ENCODE data around the gene PI16. TPM values are rescaled to one million over a fixed set of nuclear protein-coding genes. Genes with fewer than 3 reads are reported as not detected.
A peak's percentile ranks its signal among the peaks of the same experiment; 100 is the strongest.

Gene PI16
- total and polyA plus RNA-seq, 3 experiments from 2014 or later: 0.20 to 13.6 (median 0.37) TPM

DNA sequence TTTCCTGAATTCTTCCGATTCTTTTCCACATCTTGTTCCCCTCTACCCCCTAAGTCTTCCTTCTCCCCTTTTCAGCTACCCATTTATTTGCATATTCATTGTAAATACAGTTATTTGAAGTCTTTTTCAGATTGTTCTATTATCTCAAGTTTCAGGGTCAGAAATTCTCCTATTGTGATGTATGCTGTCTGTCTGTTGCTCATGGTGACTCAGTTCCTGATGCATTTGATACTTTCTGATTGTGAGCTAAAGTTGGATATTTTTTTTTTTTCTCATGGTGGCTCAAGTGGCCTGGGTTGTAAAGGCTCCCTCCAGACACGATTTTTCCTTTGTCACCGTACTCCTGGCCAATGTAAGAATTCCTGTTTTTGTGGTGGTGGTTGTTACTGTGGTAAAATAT lies 4.9 kb upstream of the PI16 start:
- Mint-ChIP-seq H3K36me3 (no peaks in the 10 kb centered on the region), H3K27ac (peak overlapping the region in 1 of 8 donors; percentile 38), H3K4me1 (peaks cover 27 to 40% (median 35%) of the 10 kb centered on the region in 3 donors), H3K9me3 (no peaks in the 10 kb centered on the region), H3K4me3 (no peak overlapping the region), H3K27me3 (no peaks in the 10 kb centered on the region)
- ChIA-PET POLR2A (no interaction called here), CTCF (no interaction called here)
- no peak overlapping the region for H3K27ac ChIP-seq (ENCODE audit: low read depth, low read length)
- no peaks in the 10 kb centered on the region for H3K27me3 ChIP-seq (ENCODE audit: insufficient read depth, low read length, poor library complexity, severe bottlenecking)
- H3K4me3 ChIP-seq (ENCODE audit: low read length): no peak overlapping the region
- no peaks in the 10 kb centered on the region for H3K9me3 ChIP-seq (ENCODE audit: low read length)
- no peaks in the 10 kb centered on the region for H3K36me3 ChIP-seq (ENCODE audit: insufficient read depth, low read length)
- peaks cover 27% of the 10 kb centered on the region for H3K4me1 ChIP-seq (ENCODE audit: insufficient read depth, low read length)
- no peak for DNase-seq

DNA sequence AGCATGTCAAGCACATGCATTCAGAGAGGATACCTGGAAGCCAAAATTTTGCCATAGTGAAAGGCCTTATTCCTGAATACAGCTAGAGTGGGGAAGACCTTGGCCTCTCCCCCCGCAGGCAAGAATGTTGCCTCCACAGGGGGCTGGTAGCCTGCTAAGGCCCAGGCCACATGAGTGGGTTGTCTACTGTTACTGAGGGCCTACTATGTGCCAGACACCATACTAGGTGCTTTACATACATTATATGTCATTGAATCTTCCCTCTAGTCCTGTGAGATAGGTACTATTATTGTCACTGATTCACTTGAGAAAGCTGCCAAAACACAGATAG lies 642 bp upstream of the PI16 start:
- Histone ChIP-seq H3K36me3 (ENCODE audit: insufficient read depth, low read length) (no peaks in the 10 kb centered on the region), H3K4me1 (ENCODE audit: insufficient read depth, low read length) (peaks cover 30% of the 10 kb centered on the region), H3K4me3 (ENCODE audit: low read length) (peak overlapping the region; percentile 52), H3K27ac (ENCODE audit: low read depth, low read length) (no peak overlapping the region), H3K9me3 (ENCODE audit: low read length) (no peaks in the 10 kb centered on the region), H3K27me3 (ENCODE audit: insufficient read depth, low read length, poor library complexity, severe bottlenecking) (no peaks in the 10 kb centered on the region)
- H3K27ac Mint-ChIP-seq: peak overlapping the region in 4 of 8 donors; percentile 11 to 61 (median 52)
- ChIA-PET CTCF (interaction anchor here (1.2 kb wide), 1 partner anchor 64 kb away, joined by 4 read pairs; no protein-coding TSS in a partner anchor), POLR2A (no interaction called here)
- H3K27me3 Mint-ChIP-seq: no peaks in the 10 kb centered on the region
- H3K4me1 Mint-ChIP-seq: peaks cover 40 to 58% (median 49%) of the 10 kb centered on the region in 3 donors
- H3K36me3 Mint-ChIP-seq: no peaks in the 10 kb centered on the region
- peak overlapping the region in 6 of 7 donors; percentile 45 to 89 (median 79) for H3K4me3 Mint-ChIP-seq
- no peak for DNase-seq
- H3K9me3 Mint-ChIP-seq: no peaks in the 10 kb centered on the region

DNA sequence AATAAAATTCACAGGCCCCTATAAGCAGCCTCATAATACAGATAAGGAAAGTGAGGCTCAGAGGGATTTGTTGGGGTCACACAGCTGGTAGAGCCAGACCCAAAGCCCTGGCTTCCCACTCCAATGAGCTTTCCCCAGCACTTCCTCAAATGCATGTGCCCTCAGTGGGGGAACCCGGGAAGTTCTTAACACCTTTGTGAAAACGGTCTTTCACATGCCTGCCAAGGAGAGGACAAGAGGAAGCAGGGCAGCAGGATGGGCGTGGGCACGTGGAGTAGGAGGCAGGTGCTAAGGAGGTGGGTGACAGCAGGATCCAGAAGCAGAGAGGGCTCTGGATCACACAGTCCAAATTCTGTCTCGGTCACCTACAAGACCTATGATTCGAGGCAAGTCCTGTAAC lies 598 bp downstream of the PI16 start:
- no peak for DNase-seq
- Histone ChIP-seq H3K9me3 (ENCODE audit: low read length) (no peaks in the 10 kb centered on the region), H3K27ac (ENCODE audit: low read depth, low read length) (no peak overlapping the region), H3K36me3 (ENCODE audit: insufficient read depth, low read length) (no peaks in the 10 kb centered on the region), H3K4me1 (ENCODE audit: insufficient read depth, low read length) (peaks cover 33% of the 10 kb centered on the region), H3K27me3 (ENCODE audit: insufficient read depth, low read length, poor library complexity, severe bottlenecking) (no peaks in the 10 kb centered on the region), H3K4me3 (ENCODE audit: low read length) (peak overlapping the region; percentile 52)
- CTCF ChIA-PET: interaction anchor here (0.6 to 1.2 kb wide), 3 partner anchors 9 to 196 kb away, joined by 3 read pairs; no protein-coding TSS in a partner anchor
- Mint-ChIP-seq H3K4me1 (peaks cover 39 to 56% (median 44%) of the 10 kb centered on the region in 3 donors), H3K36me3 (no peaks in the 10 kb centered on the region), H3K27me3 (no peaks in the 10 kb centered on the region), H3K4me3 (peak overlapping the region; percentile 45 to 89 (median 76)), H3K27ac (peak overlapping the region in 4 of 8 donors; percentile 54 to 88 (median 67)), H3K9me3 (no peaks in the 10 kb centered on the region)
- POLR2A ChIA-PET: no interaction called here

DNA sequence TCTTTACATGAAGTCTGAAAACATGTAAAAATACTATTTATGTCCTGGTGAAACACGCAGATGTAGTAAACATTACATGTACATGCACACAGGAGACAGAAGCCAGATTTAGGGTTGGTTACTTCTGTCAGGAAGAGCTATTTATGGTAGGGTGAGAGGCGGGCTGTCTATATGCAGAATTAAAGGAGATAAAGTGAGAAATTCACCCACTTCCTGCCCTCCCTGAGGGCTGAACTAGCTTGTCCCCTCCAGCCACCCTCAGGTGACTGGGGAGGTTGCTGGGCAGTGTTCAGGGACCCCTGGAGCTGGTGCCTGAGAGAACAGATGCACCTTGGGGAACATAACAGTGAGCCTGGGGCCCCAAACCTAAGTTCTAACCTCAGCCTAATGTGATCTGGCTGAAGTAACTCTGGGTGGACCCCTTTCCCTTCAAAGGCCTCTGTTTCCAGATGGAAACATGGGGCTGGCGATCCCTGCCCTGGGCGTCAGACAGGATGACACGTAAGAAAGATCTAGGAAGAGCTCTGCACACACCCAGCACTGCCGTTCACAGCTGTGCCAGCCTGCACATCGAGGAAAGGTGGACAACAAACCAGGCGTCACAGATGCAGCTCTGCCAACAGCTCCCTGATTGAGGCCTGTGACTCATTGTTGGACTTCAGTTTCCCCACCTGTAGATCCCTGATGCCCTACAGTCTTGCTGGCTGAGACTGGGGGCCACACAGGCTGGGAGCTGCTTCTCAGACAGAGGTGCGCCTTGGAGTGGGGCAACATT lies 1.3 kb downstream of the PI16 start:
- Histone ChIP-seq H3K36me3 (ENCODE audit: insufficient read depth, low read length) (no peaks in the 10 kb centered on the region), H3K27ac (ENCODE audit: low read depth, low read length) (no peak overlapping the region), H3K4me3 (ENCODE audit: low read length) (peak overlapping the region; percentile 15), H3K4me1 (ENCODE audit: insufficient read depth, low read length) (peaks cover 35% of the 10 kb centered on the region), H3K27me3 (ENCODE audit: insufficient read depth, low read length, poor library complexity, severe bottlenecking) (no peaks in the 10 kb centered on the region), H3K9me3 (ENCODE audit: low read length) (no peaks in the 10 kb centered on the region)
- ChIA-PET CTCF (interaction anchor here (0.6 to 1.5 kb wide), 4 partner anchors 8 to 197 kb away, joined by 3 to 6 read pairs (median 4); no protein-coding TSS in a partner anchor), POLR2A (no interaction called here)
- Mint-ChIP-seq H3K4me3 (peak overlapping the region; percentile 45 to 84 (median 76)), H3K27ac (peak overlapping the region in 5 of 8 donors; percentile 29 to 88 (median 59)), H3K36me3 (no peaks in the 10 kb centered on the region), H3K9me3 (no peaks in the 10 kb centered on the region), H3K4me1 (peaks cover 41 to 63% (median 51%) of the 10 kb centered on the region in 3 donors), H3K27me3 (no peaks in the 10 kb centered on the region)
- no peak for DNase-seq

DNA sequence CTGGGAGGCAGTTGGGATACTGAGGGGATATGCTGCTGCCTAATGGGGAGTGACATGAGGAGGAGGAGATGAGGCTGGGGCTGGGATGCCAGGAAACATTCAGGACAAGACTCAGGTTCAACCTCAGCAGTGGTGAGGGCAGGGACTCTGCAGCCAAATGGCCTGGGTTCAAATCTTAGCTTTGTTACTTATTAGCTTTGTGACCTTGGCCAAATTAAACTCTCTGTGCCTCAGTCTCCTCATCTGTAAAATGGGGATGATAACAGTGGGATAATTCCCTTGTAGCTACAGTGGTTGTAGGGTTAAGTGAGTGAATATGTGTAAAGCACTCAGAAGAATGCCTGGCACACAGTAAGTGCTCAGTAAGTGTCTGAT lies 1.9 kb downstream of the PI16 start:
- Mint-ChIP-seq H3K9me3 (no peaks in the 10 kb centered on the region), H3K27me3 (no peaks in the 10 kb centered on the region), H3K27ac (peak overlapping the region in 2 of 8 donors; percentile 13 to 22), H3K4me3 (peak overlapping the region in 2 of 7 donors; percentile 38 to 82), H3K36me3 (no peaks in the 10 kb centered on the region), H3K4me1 (peaks cover 41 to 69% (median 57%) of the 10 kb centered on the region in 3 donors)
- ChIA-PET CTCF (interaction anchor here (1.5 kb wide), 2 partner anchors 9 to 62 kb away, joined by 6 read pairs; no protein-coding TSS in a partner anchor), POLR2A (no interaction called here)
- no peaks in the 10 kb centered on the region for H3K27me3 ChIP-seq (ENCODE audit: insufficient read depth, low read length, poor library complexity, severe bottlenecking)
- H3K4me1 ChIP-seq (ENCODE audit: insufficient read depth, low read length): peaks cover 35% of the 10 kb centered on the region
- no peaks in the 10 kb centered on the region for H3K9me3 ChIP-seq (ENCODE audit: low read length)
- H3K4me3 ChIP-seq (ENCODE audit: low read length): no peak overlapping the region
- no peaks in the 10 kb centered on the region for H3K36me3 ChIP-seq (ENCODE audit: insufficient read depth, low read length)
- H3K27ac ChIP-seq (ENCODE audit: low read depth, low read length): no peak overlapping the region
- no peak for DNase-seq

DNA sequence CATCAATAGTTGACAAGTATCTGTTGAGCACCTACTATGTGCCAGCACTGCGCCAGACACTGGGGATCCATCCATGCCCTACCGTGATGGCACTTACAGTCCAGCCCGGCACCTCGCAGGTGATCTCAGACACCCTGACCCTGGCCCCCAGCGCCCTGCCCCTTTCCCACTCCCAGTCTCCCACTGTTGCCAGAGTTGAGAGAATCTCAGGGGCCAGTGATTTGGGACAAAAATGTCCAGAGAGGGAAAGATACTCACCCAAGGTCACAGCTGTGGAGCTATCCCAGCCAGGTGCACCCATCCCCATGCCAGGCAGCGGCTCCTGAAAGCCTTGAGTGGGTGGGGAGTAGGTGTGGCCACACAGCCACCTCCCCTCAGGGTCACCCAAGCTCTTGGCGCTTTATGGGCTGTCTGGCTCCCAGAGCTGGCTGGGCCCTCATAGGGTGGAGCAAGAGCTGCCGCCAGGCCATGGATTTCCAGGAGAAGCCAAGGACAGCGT lies 3.3 kb downstream of the PI16 start:
- H3K27me3 ChIP-seq (ENCODE audit: insufficient read depth, low read length, poor library complexity, severe bottlenecking): no peaks in the 10 kb centered on the region
- Mint-ChIP-seq H3K36me3 (no peaks in the 10 kb centered on the region), H3K27me3 (no peaks in the 10 kb centered on the region), H3K4me3 (no peak overlapping the region), H3K4me1 (peaks cover 45 to 68% (median 67%) of the 10 kb centered on the region in 3 donors), H3K9me3 (no peaks in the 10 kb centered on the region), H3K27ac (no peak overlapping the region)
- DNase-seq: no peak
- no peaks in the 10 kb centered on the region for H3K9me3 ChIP-seq (ENCODE audit: low read length)
- no peak overlapping the region for H3K27ac ChIP-seq (ENCODE audit: low read depth, low read length)
- H3K4me1 ChIP-seq (ENCODE audit: insufficient read depth, low read length): peaks cover 39% of the 10 kb centered on the region
- no peaks in the 10 kb centered on the region for H3K36me3 ChIP-seq (ENCODE audit: insufficient read depth, low read length)
- CTCF ChIA-PET: no interaction called here
- H3K4me3 ChIP-seq (ENCODE audit: low read length): no peak overlapping the region
- POLR2A ChIA-PET: no interaction called here

DNA sequence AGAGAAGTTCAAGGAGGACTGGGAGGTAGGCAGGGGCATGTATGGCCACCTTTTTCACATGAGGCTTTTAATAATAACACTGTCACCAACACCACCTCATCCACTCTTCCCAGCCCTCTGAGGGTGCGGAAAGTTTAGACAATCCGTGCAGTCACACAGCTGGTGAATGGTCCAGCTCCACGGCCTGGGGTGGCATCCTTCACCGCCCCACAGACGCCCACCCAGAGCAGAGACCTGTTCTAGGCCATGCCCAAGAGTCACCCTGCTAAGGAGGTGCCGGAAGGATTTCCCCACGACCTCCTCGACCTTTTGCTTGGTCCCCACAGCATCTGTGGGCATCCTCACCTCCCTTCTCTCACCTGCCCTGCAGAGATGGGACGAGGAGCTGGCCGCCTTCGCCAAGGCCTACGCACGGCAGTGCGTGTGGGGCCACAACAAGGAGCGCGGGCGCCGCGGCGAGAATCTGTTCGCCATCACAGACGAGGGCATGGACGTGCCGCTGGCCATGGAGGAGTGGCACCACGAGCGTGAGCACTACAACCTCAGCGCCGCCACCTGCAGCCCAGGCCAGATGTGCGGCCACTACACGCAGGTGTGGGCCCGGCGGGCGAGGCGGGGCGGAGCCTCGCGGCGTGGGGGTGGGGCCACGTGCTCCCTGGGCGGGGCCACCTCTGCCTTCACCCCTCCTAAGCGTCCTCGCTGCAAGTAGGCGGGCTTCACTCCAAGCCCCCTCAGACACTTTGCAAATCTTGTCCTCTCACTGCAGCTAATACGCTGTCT lies 4.4 kb downstream of the PI16 start:
- no peak overlapping the region for H3K4me3 Mint-ChIP-seq
- H3K36me3 Mint-ChIP-seq: no peaks in the 10 kb centered on the region
- ChIA-PET POLR2A (no interaction called here), CTCF (no interaction called here)
- Histone ChIP-seq H3K36me3 (ENCODE audit: insufficient read depth, low read length) (no peaks in the 10 kb centered on the region), H3K27ac (ENCODE audit: low read depth, low read length) (no peak overlapping the region), H3K4me3 (ENCODE audit: low read length) (no peak overlapping the region), H3K27me3 (ENCODE audit: insufficient read depth, low read length, poor library complexity, severe bottlenecking) (no peaks in the 10 kb centered on the region), H3K9me3 (ENCODE audit: low read length) (no peaks in the 10 kb centered on the region), H3K4me1 (ENCODE audit: insufficient read depth, low read length) (peaks cover 44% of the 10 kb centered on the region)
- no peaks in the 10 kb centered on the region for H3K27me3 Mint-ChIP-seq
- H3K27ac Mint-ChIP-seq: no peak overlapping the region
- no peaks in the 10 kb centered on the region for H3K9me3 Mint-ChIP-seq
- DNase-seq: no peak
- H3K4me1 Mint-ChIP-seq: peaks cover 49 to 72% (median 69%) of the 10 kb centered on the region in 3 donors

Data from CD8-positive, alpha-beta memory T cell (primary cell).